DMS114 treated with DMSO at 0.1 percent for 48 hours (cell line): ENCODE data around the gene DTHD1.

ENCODE experiments used
- DNase-seq: peaks from one replicate; lab custom pipeline; 2025; ENCODE audit not compliant: unreplicated experiment; lab: John Stamatoyannopoulos, UW

DTHD1 gene

GRCh38 chr4:36338973-36339372 is 57.6 kb downstream of the DTHD1 start:
- DNase-seq, result no peak

- no peak for DNase-seq
Observed at GRCh38 chr4:36341936-36342335, 60.5 kb downstream of the DTHD1 start.

- DNase-seq, result no peak
Observed at GRCh38 chr4:36343501-36344175, 62.2 kb downstream of the DTHD1 start.

- DNase-seq, result no peak
Observed at GRCh38 chr4:36348403-36348938, 67.1 kb downstream of the DTHD1 start.

- no peak for DNase-seq
Observed at GRCh38 chr4:36349938-36350549, 68.6 kb downstream of the DTHD1 start.

- no peak for DNase-seq
Observed at GRCh38 chr4:36351082-36351666, 69.8 kb downstream of the DTHD1 start.

GRCh38 chr4:36353998-36354397 is 72.6 kb downstream of the DTHD1 start:
- no peak for DNase-seq

GRCh38 chr4:36358173-36358572 is 76.8 kb downstream of the DTHD1 start:
- DNase-seq, result no peak

- no peak for DNase-seq
Observed at GRCh38 chr4:36360755-36361154, 79.3 kb downstream of the DTHD1 start.

GRCh38 chr4:36363024-36363423 is 81.6 kb downstream of the DTHD1 start:
- DNase-seq, result no peak

GRCh38 chr4:36374836-36375511 is 93.6 kb downstream of the DTHD1 start:
- DNase-seq, result no peak

- DNase-seq, result no peak
Observed at GRCh38 chr4:36385951-36386571, 104.6 kb downstream of the DTHD1 start.

- no peak for DNase-seq
Observed at GRCh38 chr4:36386691-36387090, 105.3 kb downstream of the DTHD1 start.

- no peak for DNase-seq
Observed at GRCh38 chr4:36388710-36389109, 107.3 kb downstream of the DTHD1 start.

- DNase-seq, result no peak
Observed at GRCh38 chr4:36391411-36391810, 110.0 kb downstream of the DTHD1 start.

GRCh38 chr4:36392024-36392423 is 110.6 kb downstream of the DTHD1 start:
- DNase-seq, result no peak

GRCh38 chr4:36392916-36393315 is 111.5 kb downstream of the DTHD1 start:
- no peak for DNase-seq
